HTERT RPE-1 (cell line): ENCODE measurements around the gene PALM2AKAP2.

ENCODE experiments used
- in situ Hi-C: fragments of 300-500 bp; cut with MboI; formaldehyde crosslinking; loops from 4 replicates; pipeline ENCODE4 v1.14.3; 2020; ENCODE audit warnings: low sequenced_read_pairs

The PALM2AKAP2 gene

DNA sequence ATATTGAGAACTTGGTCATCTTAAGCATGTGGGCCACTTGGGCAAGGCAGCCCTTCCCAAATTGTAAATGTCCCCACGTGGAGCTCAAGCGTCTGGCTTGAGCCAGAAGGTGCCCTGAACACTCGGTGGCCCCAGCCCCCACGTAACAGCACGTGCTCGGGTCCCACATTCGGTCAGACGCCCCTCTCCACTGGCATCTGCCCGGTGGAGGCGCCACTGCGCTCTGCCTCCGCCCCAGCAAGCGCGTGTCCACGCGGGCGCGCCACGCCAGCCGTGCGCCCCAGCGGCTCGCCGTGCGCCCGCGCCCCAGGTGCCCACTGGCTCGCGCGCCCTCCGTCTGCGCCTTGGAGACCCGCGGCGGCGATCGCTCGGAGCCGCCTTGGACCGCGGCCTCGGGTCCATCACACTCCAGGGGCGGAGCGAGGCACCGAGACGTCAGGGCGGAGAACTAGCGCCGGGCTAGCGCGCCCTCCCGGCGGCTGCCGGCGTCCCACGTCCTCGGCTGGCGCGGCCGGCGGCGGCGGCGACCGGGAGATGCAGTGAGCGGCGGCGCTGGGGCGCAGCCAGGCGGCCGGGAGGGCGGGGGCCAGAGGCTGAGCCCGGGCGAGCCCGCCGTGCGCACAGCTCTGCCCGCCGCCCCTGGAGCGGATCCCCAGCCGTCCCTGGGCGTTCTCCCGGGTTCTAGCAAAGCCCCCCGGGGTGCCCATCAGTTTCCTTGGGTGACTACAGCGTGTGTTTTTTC, at the start of gene PALM2AKAP2:
PALM2AKAP2 (plus strand) TSS at position 488 of the 742 bp plus-strand sequence. CDS start 291 bp downstream, outside the sequence.
- in situ Hi-C loops, result no loop called here

DNA sequence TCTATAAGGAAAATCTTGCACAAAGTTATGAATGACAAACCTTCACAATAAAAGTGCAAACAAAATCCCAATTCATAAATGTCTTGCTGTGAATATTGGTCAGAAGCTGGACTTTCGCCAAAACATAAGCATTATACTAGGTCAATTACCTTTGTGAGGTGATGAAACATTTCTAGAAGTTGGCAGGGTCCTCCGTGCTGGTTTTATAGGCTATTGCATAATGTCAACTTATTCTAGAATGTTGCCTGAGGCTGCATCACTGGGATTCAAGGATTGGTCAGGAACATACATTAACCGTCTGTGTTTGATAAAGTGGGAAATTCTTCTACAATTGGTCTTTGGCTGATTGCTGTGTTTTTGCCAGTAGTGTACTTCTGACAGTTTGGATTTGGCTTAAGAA, 49.8 kb upstream of the PALM2AKAP2 start:
- in situ Hi-C loops, result no loop called here

DNA sequence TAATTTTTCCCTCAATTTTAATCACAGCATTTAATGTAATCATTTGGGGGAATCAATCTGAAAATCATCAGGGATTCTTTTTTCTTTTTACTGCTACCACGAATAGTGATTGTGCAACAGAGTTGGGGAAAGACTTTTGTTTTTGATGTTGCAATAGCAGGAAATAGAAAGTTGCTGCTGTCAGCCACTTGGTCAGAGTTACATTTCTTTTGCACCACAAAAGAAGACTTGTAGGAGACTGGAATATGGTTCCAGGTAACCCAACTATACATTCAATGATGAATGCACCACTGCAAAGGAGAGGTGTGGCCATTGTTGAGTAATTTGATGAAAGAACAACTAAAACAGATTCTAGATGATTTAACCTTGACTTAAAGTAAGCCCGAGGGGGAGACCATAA, 46.3 kb upstream of the PALM2AKAP2 start:
- in situ Hi-C loops, result no loop called here

DNA sequence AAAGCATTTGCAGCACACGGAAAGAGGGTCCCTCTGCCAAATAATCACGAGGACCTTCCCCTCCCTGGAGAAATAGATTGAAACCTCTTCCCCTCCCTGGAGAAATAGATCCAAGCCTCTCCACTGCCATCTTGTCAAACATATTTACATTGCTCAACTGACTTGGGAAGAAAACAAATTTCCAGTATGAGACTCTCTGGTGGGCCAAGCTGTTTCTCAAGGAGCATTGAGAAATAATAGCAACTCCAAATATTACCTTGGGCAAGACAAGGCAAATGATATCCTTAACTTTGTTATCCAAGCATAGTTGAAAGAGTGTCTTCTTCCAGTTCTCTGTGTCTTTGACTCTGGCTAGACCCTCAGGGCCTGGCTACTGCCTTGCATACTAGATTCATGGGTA, 45.2 kb upstream of the PALM2AKAP2 start:
- in situ Hi-C loops, result no loop called here

DNA sequence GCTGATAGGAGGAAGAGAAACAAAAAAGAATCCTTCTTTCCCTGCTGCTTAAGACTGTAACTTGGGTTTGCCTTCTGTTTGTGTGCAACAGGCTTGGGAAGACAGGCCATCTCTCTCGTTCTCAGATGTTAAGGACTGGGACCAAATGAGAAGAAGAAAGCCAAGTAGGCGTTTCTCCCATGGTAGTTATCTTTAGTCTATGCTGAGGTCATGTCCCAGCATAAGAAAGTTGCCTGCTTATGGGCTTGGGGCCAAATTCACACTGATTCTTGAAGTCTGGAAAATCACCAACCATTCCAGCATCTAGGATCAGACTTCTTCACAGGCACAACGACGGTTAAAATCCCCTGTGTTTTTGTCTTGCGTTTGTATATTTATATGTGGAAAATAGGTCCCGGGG, 44.2 kb upstream of the PALM2AKAP2 start:
- in situ Hi-C loops, result no loop called here

DNA sequence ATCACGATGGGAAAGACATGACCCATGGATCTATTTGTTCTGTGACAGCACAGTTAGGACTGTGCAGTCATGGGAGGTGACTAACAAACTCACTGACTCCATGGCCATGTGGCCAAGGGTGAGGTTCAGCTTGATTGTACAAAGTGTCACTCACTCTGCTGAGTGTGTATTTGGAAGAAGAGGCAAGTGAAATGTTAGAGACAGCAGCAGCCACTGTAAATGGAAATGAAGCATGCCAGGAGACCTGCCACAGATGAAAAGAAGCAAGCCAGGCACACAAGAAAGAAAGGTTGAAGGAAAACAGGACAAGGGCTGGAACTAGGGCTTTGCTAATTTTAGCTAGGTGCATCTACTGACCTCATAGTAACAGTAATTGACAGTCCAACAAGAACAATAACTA, 42.7 kb upstream of the PALM2AKAP2 start:
- in situ Hi-C loops, result no loop called here

DNA sequence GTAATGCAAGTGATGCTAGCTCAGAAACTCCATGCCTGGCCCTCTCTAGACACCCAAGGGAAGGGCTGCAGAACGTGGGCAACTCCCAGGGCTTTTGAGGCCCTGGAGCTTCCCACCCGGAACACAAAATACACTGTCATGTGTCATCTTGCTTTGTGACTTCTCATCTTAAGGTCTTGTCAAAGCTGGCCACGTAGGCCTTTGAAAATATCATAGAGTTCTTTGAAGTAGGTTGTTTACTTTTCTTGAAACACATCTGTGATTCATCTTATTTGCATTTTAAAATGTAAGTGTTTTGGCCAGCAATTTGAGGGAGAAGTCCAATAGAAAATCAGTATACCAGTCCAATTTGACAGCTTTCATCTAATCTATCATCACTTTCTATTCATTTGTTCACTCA, 40.2 kb upstream of the PALM2AKAP2 start:
- in situ Hi-C loops, result no loop called here

DNA sequence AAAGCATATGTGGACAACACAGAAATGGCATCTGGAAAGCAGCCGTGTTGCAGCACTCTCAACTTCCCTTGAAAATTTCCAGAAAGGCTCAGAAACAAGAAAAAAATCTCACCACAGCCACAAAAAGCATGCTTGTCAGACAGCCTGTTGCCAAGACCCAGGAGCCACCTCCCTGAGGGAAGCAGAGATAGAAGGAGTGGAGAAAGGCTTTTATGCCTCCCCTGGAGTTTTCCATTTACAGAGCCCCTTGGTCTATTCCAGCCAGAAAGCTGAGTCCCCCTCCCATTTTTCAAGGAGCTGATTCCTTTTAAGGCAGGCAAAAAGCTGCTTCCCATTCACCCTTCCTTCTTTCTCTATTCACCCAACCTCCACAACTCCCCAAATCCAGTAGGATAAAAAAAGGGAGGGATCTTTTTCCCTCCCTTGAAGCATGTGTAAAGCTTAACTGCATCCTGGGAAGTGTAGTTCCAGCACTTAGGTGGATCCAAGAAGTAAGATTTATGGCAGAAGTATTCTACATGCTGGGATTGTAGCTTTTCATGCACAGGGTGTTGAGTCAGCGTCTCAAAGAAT, 37.1 kb upstream of the PALM2AKAP2 start:
- in situ Hi-C loops, result no loop called here

DNA sequence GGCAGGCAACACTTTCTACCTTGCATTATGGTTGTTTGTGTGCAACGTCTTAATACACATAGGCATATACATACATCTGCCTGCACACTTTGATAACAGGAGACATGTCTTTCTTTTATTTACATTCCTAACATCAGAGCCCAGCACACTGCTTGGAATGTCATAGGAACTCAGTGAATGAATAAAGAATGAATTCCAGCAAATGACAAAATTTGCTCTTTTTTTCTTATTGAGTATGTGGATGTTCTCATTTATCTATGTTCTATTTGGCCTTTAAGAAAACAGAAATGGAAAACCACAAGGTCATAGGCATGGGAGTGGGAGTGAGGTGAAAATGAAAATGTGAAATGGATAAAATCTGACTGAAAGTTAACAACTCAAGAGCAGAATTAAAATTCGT, 36.3 kb upstream of the PALM2AKAP2 start:
- in situ Hi-C loops, result no loop called here

DNA sequence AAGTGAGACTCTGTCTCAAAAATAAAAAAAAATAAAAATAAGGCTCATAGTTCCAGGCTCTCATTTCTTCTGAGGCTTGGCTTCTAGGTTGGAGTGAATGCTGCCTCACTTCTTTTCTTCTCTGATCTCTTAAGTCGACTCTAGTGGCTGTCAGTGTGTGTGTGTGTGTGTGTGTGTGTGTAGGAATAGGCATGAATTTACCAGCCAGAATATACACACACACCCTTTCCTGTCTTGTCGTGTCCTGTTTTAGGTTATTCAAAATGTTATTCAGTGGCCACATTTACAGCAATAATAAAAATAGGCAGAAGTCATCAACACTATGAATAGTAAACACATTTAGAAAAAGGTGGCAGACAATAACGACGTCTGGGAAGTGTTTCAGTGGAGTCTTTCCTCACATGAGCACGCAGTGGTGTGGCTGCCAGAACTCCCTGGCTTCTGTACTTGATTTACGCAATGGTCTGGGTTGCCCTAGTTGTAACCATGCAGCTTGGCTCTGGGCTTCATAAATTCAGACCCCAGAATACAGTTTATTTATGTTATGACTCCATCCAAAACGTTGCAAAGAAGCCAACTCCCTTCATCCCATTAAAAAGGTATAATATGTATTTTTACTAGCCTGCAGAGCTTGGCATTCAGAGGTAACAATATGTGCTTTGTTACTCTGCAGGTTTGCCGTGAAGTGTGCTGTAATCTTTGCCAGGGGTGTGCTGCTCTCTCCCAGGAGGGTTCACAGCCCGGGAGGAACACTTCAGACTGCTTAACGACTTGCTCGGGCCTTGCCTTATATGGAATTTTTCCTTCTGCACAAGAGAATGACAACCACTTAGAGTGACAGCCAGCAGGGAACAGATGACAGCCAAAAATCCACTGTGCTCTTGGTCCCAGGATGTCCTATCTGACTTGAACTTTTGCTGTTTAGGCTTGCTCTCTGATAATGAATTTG, 34.4 kb upstream of the PALM2AKAP2 start:
- in situ Hi-C loops, result no loop called here

DNA sequence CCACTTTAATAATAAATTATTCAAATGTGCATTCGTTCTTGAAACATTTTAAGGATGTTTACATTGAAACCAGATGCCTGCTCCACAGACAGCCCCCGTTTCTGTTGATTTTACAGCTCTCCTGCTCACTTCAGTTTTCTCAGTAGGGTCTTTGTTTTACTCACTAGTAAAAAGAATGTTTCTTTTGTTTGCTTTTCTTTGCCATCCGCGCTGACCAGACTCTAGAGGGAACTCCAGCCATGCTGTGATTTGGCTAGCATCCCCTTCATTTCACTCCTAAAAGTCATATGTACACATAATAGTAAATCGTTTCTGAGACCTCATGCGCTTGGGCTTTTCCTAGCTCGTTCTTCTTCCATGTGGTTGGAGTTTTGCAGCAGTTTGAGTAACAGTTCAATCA, 28.7 kb upstream of the PALM2AKAP2 start:
- in situ Hi-C loops, result no loop called here

DNA sequence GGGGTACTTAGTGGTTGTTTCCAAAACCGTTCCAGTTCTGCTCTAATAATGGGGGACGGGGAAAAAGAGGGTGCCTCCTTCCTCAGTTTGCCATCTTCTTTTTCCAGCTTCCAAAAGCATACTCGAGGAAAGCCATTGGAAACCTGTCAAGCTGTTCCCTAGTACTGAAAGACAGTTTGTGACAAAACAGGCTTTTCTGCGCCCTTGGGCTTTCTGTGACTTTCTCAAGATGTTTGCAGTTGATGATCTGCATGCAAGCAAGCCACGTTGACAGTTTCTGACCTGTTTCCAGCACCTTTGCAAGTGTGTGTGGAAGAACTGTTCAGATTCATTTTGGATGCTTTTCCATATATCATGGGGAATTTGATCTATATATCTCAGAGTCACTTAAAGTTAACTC, 26.7 kb upstream of the PALM2AKAP2 start:
- in situ Hi-C loops, result no loop called here

DNA sequence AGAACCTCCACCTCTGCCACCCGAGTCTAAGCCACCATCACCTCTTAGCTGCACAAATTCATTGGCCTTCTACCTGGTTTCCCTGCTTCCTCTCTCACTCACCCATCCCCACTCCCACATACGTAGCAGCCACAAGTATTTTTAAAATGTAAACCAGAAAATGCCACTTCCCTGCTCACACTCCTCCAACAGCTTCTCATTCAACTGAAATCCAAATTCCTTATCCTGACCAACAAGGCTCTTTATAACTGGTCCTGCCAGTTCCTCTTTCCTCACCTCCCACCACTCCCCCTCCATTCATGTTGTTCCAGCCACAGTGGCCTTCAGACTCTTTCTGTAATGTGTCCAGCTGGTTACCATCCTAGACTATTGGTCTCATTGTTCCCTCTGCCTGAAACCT, 25.0 kb upstream of the PALM2AKAP2 start:
- in situ Hi-C loops, result no loop called here

DNA sequence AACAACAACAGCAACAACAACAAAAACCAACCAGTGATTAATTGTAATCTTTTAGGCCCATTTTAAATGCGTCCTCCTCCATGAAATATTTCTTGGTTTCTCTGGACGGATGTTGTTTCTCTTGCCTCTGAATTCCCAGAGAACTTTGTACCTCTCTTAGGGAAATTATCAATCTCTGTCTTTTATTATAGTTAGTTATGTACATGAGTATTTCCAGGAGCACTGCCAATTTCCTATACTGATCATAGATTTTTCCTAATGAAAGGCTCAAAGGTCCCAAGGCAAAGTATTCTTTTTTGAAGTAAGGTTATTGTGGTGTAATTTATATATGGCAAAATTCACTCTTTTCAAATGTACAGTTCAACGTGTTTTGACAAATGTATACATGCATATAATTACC, 20.4 kb upstream of the PALM2AKAP2 start:
- in situ Hi-C loops, result no loop called here

DNA sequence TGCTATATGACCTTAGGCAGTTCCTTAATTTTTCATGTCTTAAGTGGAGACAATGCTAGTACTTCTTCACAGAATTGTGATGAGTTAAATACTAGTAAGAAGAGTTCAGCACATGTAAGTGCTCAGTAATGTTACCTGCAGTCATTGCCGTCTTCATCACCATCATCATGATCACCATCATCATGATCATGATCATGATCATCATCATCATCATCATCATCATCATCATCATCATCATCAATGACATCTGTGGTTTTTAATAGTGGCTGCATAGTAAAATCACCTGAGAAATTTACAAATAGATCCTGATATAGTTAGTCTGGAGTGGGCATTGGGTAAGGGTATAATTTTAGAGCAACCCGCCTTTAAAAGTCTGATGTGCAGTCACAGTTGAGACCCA, 14.7 kb upstream of the PALM2AKAP2 start:
- in situ Hi-C loops, result no loop called here

DNA sequence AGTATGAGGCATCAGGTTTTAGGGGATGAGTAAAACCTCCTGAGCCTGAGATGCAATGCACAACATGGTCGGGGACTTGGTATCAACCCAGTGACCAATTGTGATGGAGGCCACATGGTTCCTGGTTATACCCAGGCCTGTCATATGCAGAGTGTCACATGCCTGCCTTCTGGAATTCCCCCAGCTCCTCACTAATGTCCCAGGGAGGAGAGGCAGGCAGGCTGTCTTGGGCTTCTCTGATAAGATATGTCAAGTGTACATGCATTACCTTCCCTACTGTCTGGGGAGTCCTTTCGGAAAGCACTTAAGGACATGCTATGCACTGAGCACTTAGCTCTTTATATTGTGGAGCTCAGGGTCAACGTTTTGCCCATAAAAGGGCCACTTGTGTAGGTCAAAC, 14.2 kb upstream of the PALM2AKAP2 start:
- in situ Hi-C loops, result no loop called here

DNA sequence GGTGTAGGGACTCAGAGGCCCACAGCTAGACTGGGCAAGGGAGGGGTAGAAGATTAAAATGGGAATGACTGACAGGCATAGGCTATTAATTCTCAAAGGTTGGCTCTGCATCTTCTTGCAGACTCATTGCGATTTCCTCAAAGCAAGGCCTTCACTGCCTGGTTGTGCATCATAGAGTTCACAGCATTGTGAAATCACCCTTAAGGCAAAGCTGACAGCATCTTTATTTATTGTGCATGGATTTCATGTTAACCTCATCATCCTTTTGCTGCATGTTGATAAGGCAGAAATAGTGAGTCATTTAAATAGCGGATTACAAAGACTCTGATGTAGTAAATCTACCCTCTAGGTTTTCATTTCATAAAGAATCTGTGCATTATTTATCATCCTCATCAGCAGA, 13.6 kb upstream of the PALM2AKAP2 start:
- in situ Hi-C loops, result no loop called here

DNA sequence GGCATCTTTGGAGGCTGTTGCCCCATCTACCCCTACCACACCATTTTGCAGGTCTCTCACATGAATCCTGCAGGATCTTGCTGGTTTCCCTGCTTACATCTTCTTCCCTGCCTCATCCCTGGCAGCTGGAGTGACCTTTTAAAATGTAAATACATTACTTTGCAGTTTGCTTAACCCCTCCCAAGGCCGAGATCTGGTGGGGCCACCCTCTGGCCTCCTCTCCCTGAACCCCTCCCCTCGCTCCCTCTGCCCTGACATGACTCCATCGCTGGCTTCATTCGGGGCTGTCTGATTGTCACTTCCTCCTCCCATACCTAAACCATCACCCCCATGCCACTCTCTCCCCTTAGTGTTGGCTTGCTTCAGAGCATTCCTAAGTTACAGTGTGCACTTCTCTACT, 12.6 kb upstream of the PALM2AKAP2 start:
- in situ Hi-C loops, result no loop called here

DNA sequence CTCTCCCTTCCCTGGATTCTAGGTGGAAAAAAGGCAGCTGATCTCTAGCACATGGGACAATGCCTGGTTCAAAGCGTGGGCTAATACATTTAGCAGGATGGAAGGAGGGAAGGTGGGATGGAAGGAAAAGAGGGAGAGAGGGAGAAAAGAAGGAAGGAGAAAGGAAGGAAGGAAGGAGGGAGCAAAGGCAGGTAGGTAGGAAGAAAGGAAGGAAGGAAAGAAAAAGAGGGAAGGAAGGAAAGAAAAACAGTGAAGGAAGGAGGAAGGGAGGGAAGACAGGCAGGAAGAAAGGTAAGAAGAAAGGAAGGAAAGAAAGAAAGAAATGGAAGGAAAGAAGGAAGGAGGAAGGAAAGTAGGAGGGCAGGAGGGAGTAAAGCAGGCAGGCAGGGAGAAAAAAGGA, 12.2 kb upstream of the PALM2AKAP2 start:
- in situ Hi-C loops, result no loop called here

DNA sequence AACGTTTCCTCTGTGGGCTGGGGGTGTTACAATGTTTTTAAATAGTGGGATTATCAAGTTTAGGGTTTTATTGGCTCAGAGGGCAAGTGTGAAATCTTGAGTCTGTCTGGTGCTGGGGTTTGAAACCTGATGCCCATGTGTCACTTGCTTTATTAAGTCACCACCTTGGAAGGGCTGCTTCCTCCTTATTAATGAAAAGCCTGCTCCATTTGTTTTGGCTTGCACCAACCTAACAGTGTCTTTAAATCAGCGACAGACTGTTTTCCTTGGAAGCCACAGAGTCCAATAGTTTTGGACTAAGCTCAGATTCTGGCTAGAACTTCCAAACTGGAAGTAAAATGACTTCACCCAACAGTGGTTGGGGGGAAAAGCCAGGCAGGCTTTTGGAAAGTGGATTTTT, 10.7 kb upstream of the PALM2AKAP2 start:
- in situ Hi-C loops, result no loop called here

DNA sequence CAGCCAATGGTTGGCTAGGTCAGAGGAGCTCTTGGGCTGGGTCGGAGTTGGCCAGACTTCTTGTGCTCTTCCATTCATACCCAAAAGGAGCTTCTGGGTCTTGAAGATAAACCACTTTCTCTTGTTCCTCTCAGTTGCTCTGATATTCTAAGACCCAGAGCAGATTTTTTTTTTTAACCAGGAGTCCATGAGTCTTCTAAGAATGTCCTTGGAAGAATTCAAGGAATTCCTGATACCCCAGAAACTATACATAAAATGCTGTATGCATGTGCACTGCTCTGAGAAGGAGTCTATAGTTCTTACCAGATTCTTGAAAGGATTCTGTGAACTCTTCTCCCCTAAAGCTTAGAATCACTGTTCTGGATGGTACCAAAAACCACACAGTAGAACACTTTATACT, 9.9 kb upstream of the PALM2AKAP2 start:
- in situ Hi-C loops, result no loop called here

DNA sequence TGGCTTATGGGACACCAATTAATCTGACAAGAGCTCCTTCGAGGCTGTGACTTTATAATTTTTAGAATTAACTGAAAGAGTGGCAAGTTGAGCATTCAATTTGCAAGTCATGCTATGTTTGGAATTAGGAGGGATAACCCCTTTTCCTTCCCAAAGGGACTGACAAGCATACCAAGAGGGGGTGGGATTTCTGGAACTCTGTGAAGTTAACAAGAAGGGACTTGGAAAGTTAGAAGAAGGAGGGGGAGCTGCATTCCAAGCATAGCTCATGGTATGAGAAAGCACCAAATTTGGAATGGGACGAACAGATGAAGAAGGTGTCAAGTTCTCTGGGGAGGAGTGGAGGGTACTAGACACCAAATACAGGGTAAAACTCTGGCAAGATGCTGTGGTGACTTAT, 8.9 kb upstream of the PALM2AKAP2 start:
- in situ Hi-C loops, result no loop called here
